AG08395 (cell line): ENCODE data around the gene RAB2B.
A peak's percentile ranks its signal among the peaks of the same experiment; 100 is the strongest.

Experiments
- DNase-seq: peaks from one replicate; pipeline ENCODE4 v3.0.0; 2012; ENCODE audit warnings: mixed read lengths, low spot score

The RAB2B gene

GRCh38 chr14:21476925-21477681 lies at the start of gene RAB2B, which contains the start of gene TOX4:
TSS of gene RAB2B (minus strand) at chr14:21476959. CDS start at chr14:21476872, 87 bp downstream.
TSS of gene TOX4 (plus strand) at chr14:21477195. CDS start at chr14:21477279, 84 bp downstream.
- DNase-seq, result peak; percentile 97

GRCh38 chr14:21525962-21526671 lies 49.4 kb upstream of the RAB2B start, which contains the start of gene SALL2:
TSS of gene SALL2 (minus strand) at chr14:21526346. CDS start at chr14:21526127, 219 bp downstream.
- peak; percentile 13 for DNase-seq

- no peak for DNase-seq
Observed at GRCh38 chr14:21525571-21525961, 48.8 kb upstream of the RAB2B start.

- no peak for DNase-seq
Observed at GRCh38 chr14:21524575-21525490, 48.1 kb upstream of the RAB2B start.

- DNase-seq, result no peak
Observed at GRCh38 chr14:21523203-21523602, 46.4 kb upstream of the RAB2B start.

GRCh38 chr14:21521501-21521900 lies 44.7 kb upstream of the RAB2B start:
- DNase-seq, result peak; percentile 62

- no peak for DNase-seq
Observed at GRCh38 chr14:21520767-21521166, 44.0 kb upstream of the RAB2B start.

GRCh38 chr14:21518725-21519124 lies 42.0 kb upstream of the RAB2B start:
- DNase-seq, result no peak

GRCh38 chr14:21514341-21514740 lies 37.6 kb upstream of the RAB2B start:
- DNase-seq, result no peak

GRCh38 chr14:21510735-21511657 lies 34.2 kb upstream of the RAB2B start, which contains the start of gene METTL3:
TSS of gene METTL3 (minus strand) at chr14:21511340. CDS start at chr14:21511223, 117 bp downstream.
- peak; percentile 96 for DNase-seq

- no peak for DNase-seq
Observed at GRCh38 chr14:21509432-21510143, 32.8 kb upstream of the RAB2B start.

GRCh38 chr14:21506557-21506956 lies 29.8 kb upstream of the RAB2B start:
- DNase-seq, result no peak

- no peak for DNase-seq
Observed at GRCh38 chr14:21505012-21505553, 28.3 kb upstream of the RAB2B start.

GRCh38 chr14:21503376-21503775 lies 26.6 kb upstream of the RAB2B start:
- no peak for DNase-seq

- DNase-seq, result no peak
Observed at GRCh38 chr14:21501568-21501967, 24.8 kb upstream of the RAB2B start.

GRCh38 chr14:21498540-21499526 lies 22.1 kb upstream of the RAB2B start:
- peak; percentile 61 for DNase-seq

- DNase-seq, result no peak
Observed at GRCh38 chr14:21496453-21496852, 19.7 kb upstream of the RAB2B start.

- no peak for DNase-seq
Observed at GRCh38 chr14:21494902-21495762, 18.4 kb upstream of the RAB2B start.
